Neuronal stem cell (in vitro differentiated cells): Measurements from ENCODE around the gene P2RX6.

Source experiments
- DNase-seq: peaks from one replicate; pipeline ENCODE4 v3.0.0-alpha.2; 2013; ENCODE audit warnings: low spot score
- H2AFZ ChIP-seq: one replicate; pipeline ENCODE4 v1.6.1; 2013; ENCODE audit warnings: mild to moderate bottlenecking, low read length, inconsistent platforms
- H2AK5ac ChIP-seq: 2 replicates; pipeline ENCODE4 v1.6.1; 2013; ENCODE audit warnings: low read depth, mild to moderate bottlenecking, inconsistent platforms, low read length, moderate library complexity, mixed read lengths
- H2BK120ac ChIP-seq: 2 replicates; pipeline ENCODE4 v1.6.1; 2013; ENCODE audit warnings: low read depth, mild to moderate bottlenecking, inconsistent platforms, low read length, moderate library complexity, mixed read lengths
- H2BK12ac ChIP-seq: one replicate; pipeline ENCODE4 v1.6.1; 2013; ENCODE audit warnings: low read length, inconsistent platforms
- H2BK15ac ChIP-seq: 2 replicates; pipeline ENCODE4 v1.6.1; 2013; ENCODE audit warnings: mild to moderate bottlenecking, low read length, inconsistent platforms, mixed read lengths
- H2BK5ac ChIP-seq: one replicate; pipeline ENCODE4 v1.6.1; 2013; ENCODE audit warnings: inconsistent platforms, mild to moderate bottlenecking, low read length, moderate library complexity
- H3K14ac ChIP-seq: one replicate; pipeline ENCODE4 v1.6.1; 2013; ENCODE audit warnings: low read length, inconsistent platforms
- H3K18ac ChIP-seq: 2 replicates; pipeline ENCODE4 v1.6.1; 2013; ENCODE audit warnings: low read length, inconsistent platforms
- H3K23ac ChIP-seq: 2 replicates; pipeline ENCODE4 v1.6.1; 2013; ENCODE audit warnings: low read depth, mild to moderate bottlenecking, mixed read lengths, low read length, inconsistent platforms; ENCODE audit not compliant: poor library complexity
- H3K27ac ChIP-seq: replicated peaks from 3 replicates; pipeline ENCODE4 v1.5.1; 2013; ENCODE audit warnings: low read length, inconsistent platforms
- H3K27me3 ChIP-seq, 3 experiments: 2 replicates each; pipeline ENCODE4 v1.6.1; 2013; ENCODE audit warnings: low read length in 3 of 3, mild to moderate bottlenecking in 2 of 3, inconsistent platforms in 1 of 3, low read depth in 1 of 3, mixed read lengths in 1 of 3, moderate library complexity in 1 of 3; ENCODE audit not compliant: control insufficient read depth in 3 of 3, insufficient read depth in 3 of 3
- H3K36me3 ChIP-seq, 2 donors: replicated peaks in 1 of 2; 2 replicates each; pipeline ENCODE4 v1.6.1; 2013; ENCODE audit warnings: low read length in 2 of 2; ENCODE audit not compliant: control insufficient read depth in 2 of 2, insufficient read depth in 2 of 2
- H3K4ac ChIP-seq: 2 replicates; pipeline ENCODE4 v1.6.1; 2013; ENCODE audit warnings: inconsistent platforms, mild to moderate bottlenecking, low read length, moderate library complexity
- H3K4me1 ChIP-seq, 2 donors: 1 replicate in 1 of 2; 2 replicates in 1 of 2; pipeline ENCODE4 v1.6.1; 2013; ENCODE audit warnings: low read length in 2 of 2, low read depth in 1 of 2; ENCODE audit not compliant: control insufficient read depth in 2 of 2, insufficient read depth in 1 of 2
- H3K4me2 ChIP-seq: one replicate; pipeline ENCODE4 v1.6.1; 2013; ENCODE audit warnings: mild to moderate bottlenecking, low read length, inconsistent platforms; ENCODE audit not compliant: insufficient read depth, poor library complexity, severe bottlenecking
- H3K4me3 ChIP-seq, 2 donors: 2 replicates each; pipeline ENCODE4 v1.5.1; 2013; ENCODE audit warnings: low read length in 2 of 2, mild to moderate bottlenecking in 2 of 2, inconsistent platforms in 1 of 2, moderate library complexity in 1 of 2
- H3K79me1 ChIP-seq: one replicate; pipeline ENCODE4 v1.6.1; 2013; ENCODE audit warnings: low read depth, mild to moderate bottlenecking, inconsistent platforms, low read length, moderate library complexity
- H3K9ac ChIP-seq: one replicate; pipeline ENCODE4 v1.6.1; 2013; ENCODE audit warnings: mild to moderate bottlenecking, low read depth, low read length, inconsistent platforms; ENCODE audit not compliant: poor library complexity
- H3K9me3 ChIP-seq, 2 donors: replicated peaks in 1 of 2; 2 replicates each; pipeline versions ENCODE3 to v1.6.1; 2013; ENCODE audit warnings: low read length in 2 of 2, mild to moderate bottlenecking in 2 of 2, inconsistent platforms in 1 of 2, low read depth in 1 of 2, mixed read lengths in 1 of 2, moderate library complexity in 1 of 2; ENCODE audit not compliant: control insufficient read depth in 2 of 2, insufficient read depth in 1 of 2
- H4K8ac ChIP-seq: one replicate; pipeline ENCODE4 v1.6.1; 2013; ENCODE audit warnings: low read depth, mild to moderate bottlenecking, inconsistent platforms, low read length, moderate library complexity
- H4K91ac ChIP-seq: one replicate; pipeline ENCODE4 v1.6.1; 2013; ENCODE audit warnings: low read length, low read depth, mild to moderate bottlenecking, inconsistent platforms; ENCODE audit not compliant: poor library complexity
- WGBS, 2 donors: extraction: QIAGEN DNeasy Blood & Tissue Kit; methylation state at CpG; one replicate each; pipeline ENCODE4 v1.1.7; 2013; ENCODE audit warnings: missing lambda C conversion rate in 2 of 2, mixed read lengths in 1 of 2; ENCODE audit not compliant: insufficient read length in 2 of 2, insufficient replicate concordance in 1 of 2; ENCODE audit errors: extremely low coverage in 2 of 2; 5-methylcytosine and 5-hydroxymethylcytosine counted together

The P2RX6 gene

GRCh38 chr22:20998411-20999336, 16.3 kb upstream of the P2RX6 start:
- no peak overlapping the region for H3K23ac ChIP-seq
- no peaks in the 10 kb centered on the region for H3K9me3 ChIP-seq
- H2AK5ac ChIP-seq = no peak overlapping the region
- H3K4ac ChIP-seq = no peak overlapping the region
- no peak overlapping the region for H2BK15ac ChIP-seq
- no peak overlapping the region for H3K9ac ChIP-seq
- DNase-seq = no peak
- no CpG with 5 or more reads among the region's 7 CpGs for WGBS, 2 donors
- no peak overlapping the region for H2BK12ac ChIP-seq
- H3K79me1 ChIP-seq = peaks cover 15% of the 10 kb centered on the region
- H3K27me3 ChIP-seq = no peaks in the 10 kb centered on the region
- peak overlapping the region in 1 of 2 donors; percentile 31 for H3K4me3 ChIP-seq
- H2BK5ac ChIP-seq = no peak overlapping the region
- H3K4me1 ChIP-seq = peaks cover 14 to 20% of the 10 kb centered on the region in 2 donors
- H3K14ac ChIP-seq = no peak overlapping the region
- peaks cover 47 to 64% of the 10 kb centered on the region in 2 donors for H3K36me3 ChIP-seq
- no peak overlapping the region for H2AFZ ChIP-seq
- H4K8ac ChIP-seq = no peak overlapping the region
- no peak overlapping the region for H4K91ac ChIP-seq
- H3K4me2 ChIP-seq = no peak overlapping the region
- no peak overlapping the region for H3K18ac ChIP-seq
- no peak overlapping the region for H3K27ac ChIP-seq
- H2BK120ac ChIP-seq = no peak overlapping the region

- DNase-seq = no peak
- Histone ChIP-seq H3K79me1 (peaks cover 15% of the 10 kb centered on the region), H3K27me3 (no peaks in the 10 kb centered on the region), H3K4me1 (peaks cover 15 to 21% of the 10 kb centered on the region in 2 donors), H3K4ac (peak overlapping the region; percentile 76), H2BK5ac (no peak overlapping the region), H3K4me2 (no peak overlapping the region), H3K23ac (peak overlapping the region; percentile 83), H4K91ac (no peak overlapping the region), H2BK12ac (no peak overlapping the region), H3K9ac (peak overlapping the region; percentile 83), H3K4me3 (no peak overlapping the region), H3K14ac (peak overlapping the region; percentile 21), H4K8ac (peak overlapping the region; percentile 1), H2BK15ac (peak overlapping the region; percentile 17), H2AK5ac (no peak overlapping the region), H2BK120ac (no peak overlapping the region), H3K27ac (no peak overlapping the region), H2AFZ (no peak overlapping the region), H3K36me3 (peaks cover 47 to 59% of the 10 kb centered on the region in 2 donors), H3K18ac (peak overlapping the region; percentile 38), H3K9me3 (no peaks in the 10 kb centered on the region)
- WGBS, 2 donors = no CpG with 5 or more reads among the region's 27 CpGs
These were observed 15.4 kb upstream of the P2RX6 start for GRCh38 chr22:20999350-21000206.

- H2AFZ ChIP-seq = no peak overlapping the region
- H4K91ac ChIP-seq = no peak overlapping the region
- no peak overlapping the region for H4K8ac ChIP-seq
- peaks cover 15% of the 10 kb centered on the region for H3K79me1 ChIP-seq
- no peak overlapping the region for H2BK120ac ChIP-seq
- H3K14ac ChIP-seq = no peak overlapping the region
- H3K23ac ChIP-seq = peak overlapping the region; percentile 83
- no peak for DNase-seq
- H2BK5ac ChIP-seq = no peak overlapping the region
- peak overlapping the region; percentile 71 to 96 for H3K4me3 ChIP-seq
- H3K4ac ChIP-seq = no peak overlapping the region
- no peaks in the 10 kb centered on the region for H3K9me3 ChIP-seq
- peak overlapping the region; percentile 97 for H2AK5ac ChIP-seq
- H2BK15ac ChIP-seq = peak overlapping the region; percentile 17
- no CpG with 5 or more reads among the region's 22 CpGs for WGBS, 2 donors
- no peak overlapping the region for H2BK12ac ChIP-seq
- peak overlapping the region; percentile 83 for H3K9ac ChIP-seq
- H3K27me3 ChIP-seq = no peaks in the 10 kb centered on the region
- H3K4me1 ChIP-seq = peaks cover 15 to 21% of the 10 kb centered on the region in 2 donors
- peak overlapping the region; percentile 95 for H3K4me2 ChIP-seq
- peaks cover 41 to 56% of the 10 kb centered on the region in 2 donors for H3K36me3 ChIP-seq
- H3K27ac ChIP-seq = no peak overlapping the region
- H3K18ac ChIP-seq = peak overlapping the region; percentile 41
These were observed 14.6 kb upstream of the P2RX6 start for GRCh38 chr22:21000207-21000986.
